ENCODE measurements around the gene PDE4D.

Gene PDE4D

DNA sequence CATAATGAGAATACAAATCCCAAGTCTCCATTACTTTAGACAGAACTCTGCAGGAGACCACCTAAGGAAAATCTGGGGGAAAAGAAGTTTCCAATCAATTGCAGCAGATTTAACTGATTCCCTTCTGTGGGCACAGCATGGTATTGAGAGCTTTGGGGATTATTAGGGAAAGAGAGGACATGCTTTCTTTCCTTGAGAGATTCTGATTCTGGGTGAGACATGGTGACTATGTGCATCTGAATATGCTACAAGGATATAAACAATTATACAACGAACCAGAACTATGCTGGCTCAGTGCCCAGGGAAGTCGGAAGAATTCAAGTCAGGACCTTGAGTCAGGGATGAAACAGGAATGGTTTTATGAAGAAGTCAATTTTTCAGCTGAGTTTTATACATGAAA, 183.7 kb downstream of the PDE4D start:
- TF ChIP-seq, protein P1, sequence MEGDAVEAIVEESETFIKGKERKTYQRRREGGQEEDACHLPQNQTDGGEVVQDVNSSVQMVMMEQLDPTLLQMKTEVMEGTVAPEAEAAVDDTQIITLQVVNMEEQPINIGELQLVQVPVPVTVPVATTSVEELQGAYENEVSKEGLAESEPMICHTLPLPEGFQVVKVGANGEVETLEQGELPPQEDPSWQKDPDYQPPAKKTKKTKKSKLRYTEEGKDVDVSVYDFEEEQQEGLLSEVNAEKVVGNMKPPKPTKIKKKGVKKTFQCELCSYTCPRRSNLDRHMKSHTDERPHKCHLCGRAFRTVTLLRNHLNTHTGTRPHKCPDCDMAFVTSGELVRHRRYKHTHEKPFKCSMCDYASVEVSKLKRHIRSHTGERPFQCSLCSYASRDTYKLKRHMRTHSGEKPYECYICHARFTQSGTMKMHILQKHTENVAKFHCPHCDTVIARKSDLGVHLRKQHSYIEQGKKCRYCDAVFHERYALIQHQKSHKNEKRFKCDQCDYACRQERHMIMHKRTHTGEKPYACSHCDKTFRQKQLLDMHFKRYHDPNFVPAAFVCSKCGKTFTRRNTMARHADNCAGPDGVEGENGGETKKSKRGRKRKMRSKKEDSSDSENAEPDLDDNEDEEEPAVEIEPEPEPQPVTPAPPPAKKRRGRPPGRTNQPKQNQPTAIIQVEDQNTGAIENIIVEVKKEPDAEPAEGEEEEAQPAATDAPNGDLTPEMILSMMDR (IDR thresholded peaks at IDR 0.05; ENCODE audit: extremely low read depth, missing control alignments): no peak
- no peak for DNase-seq (ENCODE audit: low spot score)

DNA sequence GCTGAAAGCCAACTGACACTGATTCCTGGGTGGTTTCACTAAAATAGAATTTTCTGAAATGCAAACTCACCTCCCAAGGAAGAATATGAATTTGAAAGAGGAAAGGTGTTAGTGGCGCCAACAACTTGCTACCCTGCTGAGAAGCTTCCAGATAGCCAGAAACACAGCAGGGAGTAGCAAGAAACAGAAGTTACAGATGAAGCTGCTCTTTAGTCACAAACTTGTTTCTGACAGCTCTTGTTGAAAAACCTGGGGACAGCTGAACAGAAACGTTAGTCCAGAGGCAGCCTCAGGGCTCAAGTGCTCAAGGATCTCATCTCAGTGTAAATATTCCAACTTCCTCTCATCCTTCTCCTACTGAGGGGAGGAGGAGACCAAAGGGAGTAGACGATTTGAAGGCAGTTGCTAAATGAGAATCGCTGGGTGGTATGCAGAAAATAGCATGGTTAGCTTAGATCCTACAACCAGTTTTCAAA, 184.1 kb downstream of the PDE4D start:
- no peak for DNase-seq (ENCODE audit: low spot score)
- TF ChIP-seq, protein P1 (IDR thresholded peaks at IDR 0.05; ENCODE audit: extremely low read depth, missing control alignments): no peak

DNA sequence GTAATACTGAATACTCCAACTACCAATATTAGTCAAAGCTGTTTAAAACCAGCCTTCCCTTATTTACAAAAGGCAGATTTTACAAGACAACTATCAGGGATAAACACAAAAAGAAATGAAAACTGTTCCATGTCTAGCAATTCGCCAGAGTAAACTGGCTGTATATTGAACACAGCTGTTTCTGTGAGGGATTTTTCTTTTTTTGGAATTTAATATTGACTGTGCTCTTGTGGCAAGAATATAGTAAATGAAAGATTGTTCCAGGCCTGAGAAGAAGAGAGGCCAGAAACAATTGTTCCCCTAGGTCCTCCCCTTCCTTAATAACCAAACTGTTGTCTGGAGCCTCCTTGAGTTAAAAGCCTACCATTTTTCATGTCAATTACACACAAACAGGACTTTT, 188.6 kb downstream of the PDE4D start:
- no peak for DNase-seq (ENCODE audit: low spot score)
- TF ChIP-seq, protein P1 (IDR thresholded peaks at IDR 0.05; ENCODE audit: extremely low read depth, missing control alignments): no peak

DNA sequence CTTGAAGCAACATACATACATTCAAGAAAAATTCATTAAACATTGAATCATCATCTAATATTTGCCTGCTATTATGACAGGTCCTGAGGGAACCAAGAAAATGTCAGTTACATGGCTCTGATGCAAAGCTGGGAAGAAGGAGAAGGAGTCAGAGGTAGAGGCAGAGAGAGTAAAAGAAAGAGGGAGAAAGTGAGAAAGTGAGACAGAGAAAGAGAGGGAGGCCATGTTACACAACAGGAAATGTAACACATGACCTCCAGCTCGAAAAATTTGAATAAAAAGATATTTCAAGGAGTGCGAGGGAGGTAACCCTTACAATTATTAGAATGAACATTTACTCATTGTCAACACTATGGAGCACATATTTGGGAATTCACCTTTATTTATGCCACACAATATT, 189.7 kb downstream of the PDE4D start:
- TF ChIP-seq, protein P1 (IDR thresholded peaks at IDR 0.05; ENCODE audit: extremely low read depth, missing control alignments): no peak
- no peak for DNase-seq (ENCODE audit: low spot score)

DNA sequence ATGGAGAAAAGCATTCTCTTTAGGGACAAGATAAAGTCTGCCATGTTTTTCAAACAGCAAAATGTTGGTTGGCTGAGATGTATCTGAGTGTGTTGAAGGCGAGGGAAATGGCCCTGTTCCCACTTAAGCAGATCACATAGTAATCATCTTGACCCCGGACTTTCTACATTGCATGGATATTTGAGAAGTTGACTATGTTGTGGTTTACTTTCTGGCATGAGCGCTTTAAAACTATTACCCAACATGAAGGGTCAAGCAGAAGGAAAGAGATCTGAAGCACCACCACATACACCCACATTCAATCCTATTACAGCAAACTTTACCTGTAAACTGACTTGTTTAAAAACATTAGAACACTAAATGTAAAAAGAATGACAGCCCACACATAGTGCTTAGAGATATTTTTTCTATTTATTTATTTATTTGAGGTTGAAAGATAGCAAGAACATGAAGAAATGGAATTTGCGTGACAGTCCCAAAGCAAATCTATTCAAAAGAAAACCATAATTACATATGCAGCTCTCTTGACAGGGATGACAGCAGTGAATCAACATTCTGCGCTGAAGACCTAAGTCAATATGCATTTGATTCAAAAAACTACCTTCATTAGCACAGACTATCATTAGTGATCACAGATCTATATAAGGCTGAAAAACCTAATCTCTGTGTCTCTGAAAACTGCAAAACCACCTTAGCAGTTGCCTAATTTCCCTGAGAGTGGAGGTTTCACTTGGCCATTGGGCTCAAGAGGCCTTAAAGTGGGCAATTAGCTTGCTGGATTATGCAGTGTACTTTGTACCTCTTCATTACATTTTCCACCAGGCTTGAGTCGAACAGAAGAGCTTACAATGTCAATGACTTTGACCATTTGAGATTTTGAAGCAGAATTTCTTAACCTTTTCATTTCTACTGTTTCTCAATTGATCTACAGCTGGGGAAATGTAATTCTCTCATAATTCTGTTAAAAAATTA, 195.0 kb downstream of the PDE4D start:
- no peak for DNase-seq (ENCODE audit: low spot score)
- TF ChIP-seq, protein P1 (IDR thresholded peaks at IDR 0.05; ENCODE audit: extremely low read depth, missing control alignments): no peak

DNA sequence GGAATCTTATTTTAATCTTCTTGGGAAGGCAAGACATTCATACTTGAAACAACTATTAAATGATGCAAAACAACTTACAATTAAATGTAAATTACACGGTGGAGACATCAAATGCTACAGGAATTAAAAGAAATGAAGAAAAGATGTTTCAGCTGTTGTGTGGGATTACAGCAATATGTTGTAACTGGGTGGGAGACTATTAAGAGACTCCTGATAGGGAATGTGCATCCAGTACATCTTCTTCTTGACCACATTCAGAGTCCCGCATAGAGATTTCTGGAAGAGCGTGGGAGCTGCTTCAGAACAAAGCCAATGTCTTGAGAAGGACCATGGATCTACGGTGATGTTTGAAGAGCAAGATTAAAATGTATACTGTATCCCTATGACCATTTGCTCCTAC, 199.1 kb downstream of the PDE4D start:
- DNase-seq (ENCODE audit: low spot score): no peak
- TF ChIP-seq, protein P1 (IDR thresholded peaks at IDR 0.05; ENCODE audit: extremely low read depth, missing control alignments): no peak

DNA sequence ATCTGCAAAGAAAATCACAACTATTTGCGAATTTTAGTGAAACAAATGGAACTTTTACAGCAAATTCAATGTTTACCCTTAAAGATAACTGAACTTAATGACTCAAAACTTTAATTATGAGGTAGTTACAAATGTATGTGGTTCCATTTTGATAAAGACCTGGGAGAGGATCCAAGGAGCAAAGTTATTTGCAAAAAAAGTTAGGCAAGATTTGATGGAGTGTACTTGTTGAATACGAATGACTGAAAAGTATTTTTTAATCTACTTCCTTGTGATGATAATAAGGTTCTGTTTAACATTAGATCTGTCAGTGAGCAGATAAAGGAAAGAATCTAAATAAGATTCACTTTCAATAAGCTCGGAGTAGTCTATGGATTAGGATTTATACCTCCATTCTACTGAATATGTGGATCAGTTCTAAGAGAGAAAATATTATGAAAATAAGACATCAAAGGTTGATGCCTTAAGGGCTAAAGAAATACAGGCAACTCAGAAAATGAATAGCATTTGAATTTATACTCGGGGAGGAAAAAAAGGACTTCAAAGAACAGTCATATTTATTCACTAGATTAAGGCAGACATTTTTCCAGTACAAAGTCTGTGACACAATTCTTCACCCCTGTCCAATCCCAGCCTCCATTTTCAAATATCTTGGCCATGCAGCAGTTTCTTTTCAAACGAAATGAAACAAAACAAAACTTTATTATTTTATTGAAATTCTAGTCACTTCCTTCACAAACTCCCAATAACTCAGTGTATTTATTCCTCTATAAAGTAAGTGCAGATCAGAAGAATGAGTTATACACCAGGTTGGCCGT, 199.8 kb downstream of the PDE4D start:
- no peak for DNase-seq (ENCODE audit: low spot score)
- TF ChIP-seq, protein P1 (IDR thresholded peaks at IDR 0.05; ENCODE audit: extremely low read depth, missing control alignments): no peak

Measured in GM20000 (cell line).